ENCODE measurements around the gene FURIN. TPM values are rescaled to one million over a fixed set of nuclear protein-coding genes. Genes with fewer than 3 reads are reported as not detected.
A peak's percentile ranks its signal among the peaks of the same experiment; 100 is the strongest.

The FURIN gene
- total and polyA plus RNA-seq, 9 of the 15 experiments (the other 6 are each of a cell fraction or from before 2014, with no cell fraction given) = 0.92 to 99.9 (median 34.8) TPM

DNA sequence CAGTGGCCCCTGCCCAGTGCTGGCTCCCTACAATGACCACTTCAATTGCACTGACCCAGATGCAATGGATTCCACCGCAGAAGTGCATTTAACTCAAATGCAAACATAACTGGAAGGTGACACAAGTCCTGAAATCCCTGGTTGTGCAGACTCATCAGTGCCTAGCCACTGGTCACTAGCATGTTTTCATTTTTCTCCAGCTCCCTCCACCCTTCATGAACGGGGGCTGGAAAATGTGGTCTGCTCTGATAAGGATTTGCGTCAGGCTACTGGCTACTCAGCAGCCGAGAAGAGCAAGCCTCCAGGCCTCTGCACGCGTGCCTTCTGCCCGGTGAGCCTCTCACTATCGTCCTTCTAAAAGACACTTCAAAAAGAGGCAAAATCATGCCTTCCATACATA is 27.4 kb upstream of the FURIN start (continued):
- TF ChIP-seq MEIS2 (IDR thresholded peaks at IDR 0.05; ENCODE audit: partially characterized antibody) (peak; percentile 70), SIN3A (IDR thresholded peaks at IDR 0.05; ENCODE audit: borderline replicate concordance in 2 of 2, control insufficient read depth in 1 of 2, low read depth in 2 of 2, low read length in 2 of 2) (no peak), ZNF75A (CRISPR knock-in tag; IDR thresholded peaks at IDR 0.05) (no peak), EP400 (IDR thresholded peaks at IDR 0.05) (peak; percentile 78), RBFOX2 (IDR thresholded peaks at IDR 0.05; ENCODE audit: low read depth, low read length) (peak; percentile 42), ZNF384 (IDR thresholded peaks at IDR 0.05; ENCODE audit: low read depth, low read length) (no peak), NR2C2 (CRISPR knock-in tag; IDR thresholded peaks at IDR 0.05) (no peak), NR2C2 (tag; IDR thresholded peaks at IDR 0.05) (peak; percentile 69)
- TF ChIP-seq, protein P1, sequence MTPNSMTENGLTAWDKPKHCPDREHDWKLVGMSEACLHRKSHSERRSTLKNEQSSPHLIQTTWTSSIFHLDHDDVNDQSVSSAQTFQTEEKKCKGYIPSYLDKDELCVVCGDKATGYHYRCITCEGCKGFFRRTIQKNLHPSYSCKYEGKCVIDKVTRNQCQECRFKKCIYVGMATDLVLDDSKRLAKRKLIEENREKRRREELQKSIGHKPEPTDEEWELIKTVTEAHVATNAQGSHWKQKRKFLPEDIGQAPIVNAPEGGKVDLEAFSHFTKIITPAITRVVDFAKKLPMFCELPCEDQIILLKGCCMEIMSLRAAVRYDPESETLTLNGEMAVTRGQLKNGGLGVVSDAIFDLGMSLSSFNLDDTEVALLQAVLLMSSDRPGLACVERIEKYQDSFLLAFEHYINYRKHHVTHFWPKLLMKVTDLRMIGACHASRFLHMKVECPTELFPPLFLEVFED (CRISPR knock-in tag; conservative IDR thresholded peaks at IDR 0.05) = no peak
- TF ChIP-seq, protein P2, sequence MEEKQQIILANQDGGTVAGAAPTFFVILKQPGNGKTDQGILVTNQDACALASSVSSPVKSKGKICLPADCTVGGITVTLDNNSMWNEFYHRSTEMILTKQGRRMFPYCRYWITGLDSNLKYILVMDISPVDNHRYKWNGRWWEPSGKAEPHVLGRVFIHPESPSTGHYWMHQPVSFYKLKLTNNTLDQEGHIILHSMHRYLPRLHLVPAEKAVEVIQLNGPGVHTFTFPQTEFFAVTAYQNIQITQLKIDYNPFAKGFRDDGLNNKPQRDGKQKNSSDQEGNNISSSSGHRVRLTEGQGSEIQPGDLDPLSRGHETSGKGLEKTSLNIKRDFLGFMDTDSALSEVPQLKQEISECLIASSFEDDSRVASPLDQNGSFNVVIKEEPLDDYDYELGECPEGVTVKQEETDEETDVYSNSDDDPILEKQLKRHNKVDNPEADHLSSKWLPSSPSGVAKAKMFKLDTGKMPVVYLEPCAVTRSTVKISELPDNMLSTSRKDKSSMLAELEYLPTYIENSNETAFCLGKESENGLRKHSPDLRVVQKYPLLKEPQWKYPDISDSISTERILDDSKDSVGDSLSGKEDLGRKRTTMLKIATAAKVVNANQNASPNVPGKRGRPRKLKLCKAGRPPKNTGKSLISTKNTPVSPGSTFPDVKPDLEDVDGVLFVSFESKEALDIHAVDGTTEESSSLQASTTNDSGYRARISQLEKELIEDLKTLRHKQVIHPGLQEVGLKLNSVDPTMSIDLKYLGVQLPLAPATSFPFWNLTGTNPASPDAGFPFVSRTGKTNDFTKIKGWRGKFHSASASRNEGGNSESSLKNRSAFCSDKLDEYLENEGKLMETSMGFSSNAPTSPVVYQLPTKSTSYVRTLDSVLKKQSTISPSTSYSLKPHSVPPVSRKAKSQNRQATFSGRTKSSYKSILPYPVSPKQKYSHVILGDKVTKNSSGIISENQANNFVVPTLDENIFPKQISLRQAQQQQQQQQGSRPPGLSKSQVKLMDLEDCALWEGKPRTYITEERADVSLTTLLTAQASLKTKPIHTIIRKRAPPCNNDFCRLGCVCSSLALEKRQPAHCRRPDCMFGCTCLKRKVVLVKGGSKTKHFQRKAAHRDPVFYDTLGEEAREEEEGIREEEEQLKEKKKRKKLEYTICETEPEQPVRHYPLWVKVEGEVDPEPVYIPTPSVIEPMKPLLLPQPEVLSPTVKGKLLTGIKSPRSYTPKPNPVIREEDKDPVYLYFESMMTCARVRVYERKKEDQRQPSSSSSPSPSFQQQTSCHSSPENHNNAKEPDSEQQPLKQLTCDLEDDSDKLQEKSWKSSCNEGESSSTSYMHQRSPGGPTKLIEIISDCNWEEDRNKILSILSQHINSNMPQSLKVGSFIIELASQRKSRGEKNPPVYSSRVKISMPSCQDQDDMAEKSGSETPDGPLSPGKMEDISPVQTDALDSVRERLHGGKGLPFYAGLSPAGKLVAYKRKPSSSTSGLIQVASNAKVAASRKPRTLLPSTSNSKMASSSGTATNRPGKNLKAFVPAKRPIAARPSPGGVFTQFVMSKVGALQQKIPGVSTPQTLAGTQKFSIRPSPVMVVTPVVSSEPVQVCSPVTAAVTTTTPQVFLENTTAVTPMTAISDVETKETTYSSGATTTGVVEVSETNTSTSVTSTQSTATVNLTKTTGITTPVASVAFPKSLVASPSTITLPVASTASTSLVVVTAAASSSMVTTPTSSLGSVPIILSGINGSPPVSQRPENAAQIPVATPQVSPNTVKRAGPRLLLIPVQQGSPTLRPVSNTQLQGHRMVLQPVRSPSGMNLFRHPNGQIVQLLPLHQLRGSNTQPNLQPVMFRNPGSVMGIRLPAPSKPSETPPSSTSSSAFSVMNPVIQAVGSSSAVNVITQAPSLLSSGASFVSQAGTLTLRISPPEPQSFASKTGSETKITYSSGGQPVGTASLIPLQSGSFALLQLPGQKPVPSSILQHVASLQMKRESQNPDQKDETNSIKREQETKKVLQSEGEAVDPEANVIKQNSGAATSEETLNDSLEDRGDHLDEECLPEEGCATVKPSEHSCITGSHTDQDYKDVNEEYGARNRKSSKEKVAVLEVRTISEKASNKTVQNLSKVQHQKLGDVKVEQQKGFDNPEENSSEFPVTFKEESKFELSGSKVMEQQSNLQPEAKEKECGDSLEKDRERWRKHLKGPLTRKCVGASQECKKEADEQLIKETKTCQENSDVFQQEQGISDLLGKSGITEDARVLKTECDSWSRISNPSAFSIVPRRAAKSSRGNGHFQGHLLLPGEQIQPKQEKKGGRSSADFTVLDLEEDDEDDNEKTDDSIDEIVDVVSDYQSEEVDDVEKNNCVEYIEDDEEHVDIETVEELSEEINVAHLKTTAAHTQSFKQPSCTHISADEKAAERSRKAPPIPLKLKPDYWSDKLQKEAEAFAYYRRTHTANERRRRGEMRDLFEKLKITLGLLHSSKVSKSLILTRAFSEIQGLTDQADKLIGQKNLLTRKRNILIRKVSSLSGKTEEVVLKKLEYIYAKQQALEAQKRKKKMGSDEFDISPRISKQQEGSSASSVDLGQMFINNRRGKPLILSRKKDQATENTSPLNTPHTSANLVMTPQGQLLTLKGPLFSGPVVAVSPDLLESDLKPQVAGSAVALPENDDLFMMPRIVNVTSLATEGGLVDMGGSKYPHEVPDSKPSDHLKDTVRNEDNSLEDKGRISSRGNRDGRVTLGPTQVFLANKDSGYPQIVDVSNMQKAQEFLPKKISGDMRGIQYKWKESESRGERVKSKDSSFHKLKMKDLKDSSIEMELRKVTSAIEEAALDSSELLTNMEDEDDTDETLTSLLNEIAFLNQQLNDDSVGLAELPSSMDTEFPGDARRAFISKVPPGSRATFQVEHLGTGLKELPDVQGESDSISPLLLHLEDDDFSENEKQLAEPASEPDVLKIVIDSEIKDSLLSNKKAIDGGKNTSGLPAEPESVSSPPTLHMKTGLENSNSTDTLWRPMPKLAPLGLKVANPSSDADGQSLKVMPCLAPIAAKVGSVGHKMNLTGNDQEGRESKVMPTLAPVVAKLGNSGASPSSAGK (IDR thresholded peaks at IDR 0.05) = peak; percentile 78

Measured in K562 (cell line).